Vagina (tissue), 2 donors: ENCODE data around the gene MORC1.

Experiments used
- CTCF ChIP-seq, 3 experiments: fragments of 450-650 bp in 2 of 3; fragments of 200-600 bp in 1 of 3; sonication (generic) in 1 of 3; IDR thresholded peaks; one replicate each; pipeline ENCODE4 v1.5.1; 2017 to 2019; ENCODE audit warnings: antibody characterized with exemption in 3 of 3, mild to moderate bottlenecking in 2 of 3, moderate library complexity in 2 of 3
- POLR2AphosphoS5 ChIP-seq, 2 donors: sonication (generic); formaldehyde crosslinking; IDR thresholded peaks; one replicate each; pipeline ENCODE4 v1.9.0; 2017; ENCODE audit warnings: antibody characterized with exemption in 2 of 2, mild to moderate bottlenecking in 2 of 2, low read depth in 1 of 2; ENCODE audit not compliant: insufficient read depth in 1 of 2

DNA sequence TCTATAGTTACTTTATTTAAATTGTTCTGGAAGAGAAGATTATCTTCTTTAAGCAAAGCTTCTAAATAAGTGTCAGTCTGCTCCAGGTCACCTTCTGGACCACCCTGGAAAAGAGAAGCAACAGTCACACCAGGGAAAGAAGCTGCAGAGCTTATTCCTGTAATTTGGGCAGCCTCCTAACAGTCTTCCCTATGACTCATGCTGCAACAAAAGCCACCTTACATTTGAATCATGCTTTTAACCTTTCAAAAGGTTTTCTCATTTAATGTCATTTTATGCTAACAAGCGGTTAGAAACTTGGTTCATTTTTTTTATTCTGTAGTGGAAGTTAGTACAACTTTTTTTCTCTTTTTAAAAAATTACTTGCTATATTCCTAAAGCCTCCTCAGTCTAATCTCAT, 158.9 kb downstream of the MORC1 start:
- TF ChIP-seq CTCF (IDR thresholded peaks at IDR 0.05) (no peak), POLR2AphosphoS5 (IDR thresholded peaks at IDR 0.05; ENCODE audit: insufficient read depth in 1 of 2, low read depth in 1 of 2) (no peak)
